ENCODE measurements around the gene SPPL2B.

Gene SPPL2B

DNA sequence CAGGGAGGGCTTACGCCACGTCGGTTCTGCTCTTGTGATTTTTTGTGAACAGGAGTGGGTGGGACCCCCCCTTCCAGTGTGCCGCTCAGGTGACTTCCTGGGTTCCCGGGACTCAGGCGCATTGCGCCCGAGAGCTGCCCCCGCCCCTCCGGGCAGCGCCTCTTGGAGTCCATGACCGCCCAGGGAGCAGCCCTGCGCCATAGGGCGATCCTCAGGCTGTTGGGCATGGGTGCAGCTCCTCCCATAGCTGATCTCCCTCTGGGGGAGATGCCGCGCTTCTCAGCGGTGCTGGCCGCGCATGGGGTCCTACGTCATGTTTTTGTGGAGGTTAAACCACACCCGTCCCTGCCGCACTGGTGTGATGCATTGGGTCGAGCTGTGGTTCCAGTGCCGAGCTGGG is 23.6 kb downstream of the SPPL2B start:
- Histone ChIP-seq H3K27me3 (no peaks in the 10 kb centered on the region), H3K4me1 (no peaks in the 10 kb centered on the region), H3K9me3 (no peaks in the 10 kb centered on the region), H3K4me3 (ENCODE audit: low read depth, low read length) (no peak overlapping the region), H3K36me3 (peaks cover 19% of the 10 kb centered on the region)
- DNase-seq = no peak
- TF ChIP-seq, protein P1, sequence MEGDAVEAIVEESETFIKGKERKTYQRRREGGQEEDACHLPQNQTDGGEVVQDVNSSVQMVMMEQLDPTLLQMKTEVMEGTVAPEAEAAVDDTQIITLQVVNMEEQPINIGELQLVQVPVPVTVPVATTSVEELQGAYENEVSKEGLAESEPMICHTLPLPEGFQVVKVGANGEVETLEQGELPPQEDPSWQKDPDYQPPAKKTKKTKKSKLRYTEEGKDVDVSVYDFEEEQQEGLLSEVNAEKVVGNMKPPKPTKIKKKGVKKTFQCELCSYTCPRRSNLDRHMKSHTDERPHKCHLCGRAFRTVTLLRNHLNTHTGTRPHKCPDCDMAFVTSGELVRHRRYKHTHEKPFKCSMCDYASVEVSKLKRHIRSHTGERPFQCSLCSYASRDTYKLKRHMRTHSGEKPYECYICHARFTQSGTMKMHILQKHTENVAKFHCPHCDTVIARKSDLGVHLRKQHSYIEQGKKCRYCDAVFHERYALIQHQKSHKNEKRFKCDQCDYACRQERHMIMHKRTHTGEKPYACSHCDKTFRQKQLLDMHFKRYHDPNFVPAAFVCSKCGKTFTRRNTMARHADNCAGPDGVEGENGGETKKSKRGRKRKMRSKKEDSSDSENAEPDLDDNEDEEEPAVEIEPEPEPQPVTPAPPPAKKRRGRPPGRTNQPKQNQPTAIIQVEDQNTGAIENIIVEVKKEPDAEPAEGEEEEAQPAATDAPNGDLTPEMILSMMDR (IDR thresholded peaks at IDR 0.05; ENCODE audit: low read depth, low read length) = no peak

DNA sequence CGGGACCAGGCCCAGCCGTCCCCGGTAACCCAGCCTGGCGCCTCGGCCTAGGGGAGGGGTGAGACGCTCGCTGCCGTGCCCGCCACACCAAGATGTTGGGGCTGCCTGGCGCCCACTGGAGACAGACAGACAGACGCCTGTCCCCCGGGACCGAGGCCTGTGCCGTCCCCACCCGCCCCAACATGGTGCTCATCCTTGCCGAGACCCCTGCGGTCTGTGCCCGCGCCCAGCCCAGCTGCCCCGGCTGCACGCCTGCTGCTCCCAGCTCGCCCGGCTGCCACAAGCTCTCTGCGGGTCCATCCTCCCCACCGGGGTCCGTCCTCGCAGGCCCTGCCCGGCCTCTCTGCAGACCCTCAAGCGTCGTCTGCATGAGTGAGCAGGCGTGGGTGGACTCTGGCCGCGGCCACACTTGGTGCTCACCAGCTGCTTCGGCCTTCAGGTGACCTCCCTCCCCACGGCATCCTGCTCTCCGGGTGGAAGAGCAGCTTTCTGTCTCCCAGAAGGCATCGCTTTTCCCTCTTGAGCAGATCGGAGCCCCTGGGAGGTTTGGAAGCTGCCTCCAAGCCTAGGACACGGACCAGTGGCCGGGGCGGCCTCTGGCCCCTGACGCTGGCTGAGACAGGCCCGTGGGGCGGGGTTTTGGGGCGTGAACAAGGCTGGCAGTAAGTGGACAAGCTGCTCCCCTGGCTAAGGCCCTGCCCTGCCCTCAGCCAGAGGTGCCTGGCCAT is 24.8 kb downstream of the SPPL2B start:
- no peaks in the 10 kb centered on the region for H3K9me3 ChIP-seq
- TF ChIP-seq, protein P1 (IDR thresholded peaks at IDR 0.05; ENCODE audit: low read depth, low read length) = no peak
- H3K4me1 ChIP-seq = no peaks in the 10 kb centered on the region
- peak; percentile 16 for DNase-seq
- peaks cover 19% of the 10 kb centered on the region for H3K36me3 ChIP-seq
- H3K4me3 ChIP-seq (ENCODE audit: low read depth, low read length) = no peak overlapping the region
- H3K27me3 ChIP-seq = peaks cover 3% of the 10 kb centered on the region

DNA sequence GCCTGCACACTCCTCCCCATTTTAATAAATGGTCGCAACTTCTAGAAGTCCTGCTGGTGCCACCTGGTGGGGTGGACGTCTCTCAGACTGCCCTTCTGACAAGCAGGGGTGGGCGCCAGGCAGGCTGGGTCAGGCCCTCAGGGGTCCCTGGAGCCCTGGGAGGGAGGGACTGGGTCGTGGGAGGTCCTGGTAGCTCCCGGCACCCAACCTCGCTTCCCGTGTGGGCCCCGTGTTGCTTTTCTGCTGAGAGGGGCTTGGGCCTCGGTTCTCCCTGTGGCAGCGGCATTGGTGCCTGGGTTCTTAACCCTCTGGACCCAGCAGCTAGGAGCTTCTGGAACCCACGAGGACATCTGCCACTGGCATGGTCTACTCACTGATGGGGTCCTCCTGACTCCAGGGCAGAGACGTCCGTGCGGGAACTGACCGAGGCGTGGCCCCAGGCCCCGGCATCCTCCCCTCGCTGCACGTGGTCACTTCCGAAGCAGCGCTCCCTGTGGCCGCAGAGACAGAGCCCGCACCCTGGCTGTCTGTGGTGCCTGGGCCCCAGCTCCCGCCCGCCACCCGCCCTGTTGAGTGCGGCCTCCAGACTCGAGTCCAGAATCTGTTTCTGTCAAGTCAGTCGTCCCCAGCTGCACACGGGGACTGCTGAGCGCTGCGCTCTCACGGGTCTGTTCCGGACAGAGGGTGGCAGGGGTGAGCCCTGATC is 25.6 kb downstream of the SPPL2B start:
- H3K36me3 ChIP-seq = peaks cover 19% of the 10 kb centered on the region
- TF ChIP-seq, protein P1 (IDR thresholded peaks at IDR 0.05; ENCODE audit: low read depth, low read length) = no peak

DNA sequence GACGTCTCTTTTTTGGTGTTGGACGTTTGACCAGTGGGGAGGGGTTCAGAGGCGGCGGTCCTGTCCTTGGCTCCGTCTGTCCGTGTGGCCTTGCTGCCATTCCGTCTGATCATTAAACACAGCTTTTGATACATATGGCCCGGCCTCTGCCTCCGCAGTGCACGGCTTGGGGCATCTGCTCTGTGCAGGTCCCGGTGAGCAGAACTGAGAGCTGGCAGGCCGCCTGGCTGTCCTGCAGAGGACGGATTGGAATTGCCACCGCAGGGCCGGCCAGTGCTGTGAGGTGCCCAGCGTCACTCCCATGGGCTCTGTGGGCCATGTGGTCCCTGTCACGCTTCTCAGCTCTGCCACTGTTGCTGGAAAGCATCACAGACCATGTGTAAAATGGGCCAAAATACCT is 26.2 kb downstream of the SPPL2B start:
- Histone ChIP-seq H3K36me3 (peaks cover 19% of the 10 kb centered on the region), H3K4me3 (ENCODE audit: low read depth, low read length) (no peak overlapping the region), H3K9me3 (no peaks in the 10 kb centered on the region), H3K4me1 (no peaks in the 10 kb centered on the region), H3K27me3 (peaks cover 16% of the 10 kb centered on the region)
- TF ChIP-seq, protein P1 (IDR thresholded peaks at IDR 0.05; ENCODE audit: low read depth, low read length) = no peak
- peak; percentile 36 for DNase-seq

More for the DNA sequence above, 25.6 kb downstream of the SPPL2B start:
- peaks cover 10% of the 10 kb centered on the region for H3K27me3 ChIP-seq
- H3K4me1 ChIP-seq = no peaks in the 10 kb centered on the region
- H3K4me3 ChIP-seq (ENCODE audit: low read depth, low read length) = no peak overlapping the region
- no peaks in the 10 kb centered on the region for H3K9me3 ChIP-seq
- peak; percentile 15 for DNase-seq

DNA sequence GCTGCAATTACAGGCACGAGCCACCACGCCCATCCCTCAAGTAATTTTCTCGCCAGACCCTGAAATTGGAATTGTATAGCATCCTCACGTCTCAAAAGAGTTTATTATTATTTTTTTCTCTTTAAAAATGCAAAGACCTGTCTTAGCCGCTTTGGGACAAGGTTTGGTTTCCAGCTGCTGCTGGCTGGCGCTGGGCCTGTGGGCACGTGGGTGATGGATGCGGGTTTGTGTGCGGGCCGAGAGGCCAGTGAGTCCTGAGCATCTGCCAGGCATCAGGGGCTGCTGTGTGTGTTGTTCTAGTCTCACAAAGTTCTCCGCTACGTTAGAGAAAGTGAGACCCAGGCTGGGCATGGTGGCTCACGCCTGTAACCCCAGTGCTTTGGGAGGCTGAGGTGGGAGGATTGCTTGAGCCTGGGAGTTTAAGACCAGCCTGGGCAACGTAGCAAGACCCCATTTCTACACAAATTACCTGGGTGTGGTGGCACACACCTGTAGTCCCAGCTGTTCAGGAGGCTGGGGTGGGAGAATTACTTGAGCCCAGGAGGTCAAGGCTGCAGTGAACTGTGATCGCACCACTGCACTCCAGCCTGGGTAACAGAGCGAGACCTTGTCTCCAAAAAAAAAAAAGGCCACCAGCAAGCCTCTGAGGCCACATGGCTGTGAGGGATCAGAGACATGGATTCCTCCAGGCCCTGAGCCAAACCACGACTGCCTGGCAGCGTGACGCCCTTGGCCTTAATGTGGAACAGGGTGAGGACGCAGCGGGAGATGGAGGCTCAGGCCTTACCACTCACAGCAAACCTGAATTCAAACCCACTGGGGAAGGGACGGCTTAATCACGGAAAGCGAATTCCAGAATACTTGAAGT is 26.9 kb downstream of the SPPL2B start:
- no peaks in the 10 kb centered on the region for H3K9me3 ChIP-seq
- H3K36me3 ChIP-seq = peaks cover 19% of the 10 kb centered on the region
- TF ChIP-seq, protein P1 (IDR thresholded peaks at IDR 0.05; ENCODE audit: low read depth, low read length) = no peak

More for the DNA sequence above, 26.9 kb downstream of the SPPL2B start:
- DNase-seq = no peak
- H3K4me3 ChIP-seq (ENCODE audit: low read depth, low read length) = no peak overlapping the region
- peaks cover 22% of the 10 kb centered on the region for H3K27me3 ChIP-seq
- H3K4me1 ChIP-seq = no peaks in the 10 kb centered on the region
